Activated naive CD4-positive, alpha-beta T cell treated with anti-CD3 and anti-CD28 coated beads for 36 hours (primary cell): ENCODE results near the gene HMGCR. TPM values are rescaled to one million over a fixed set of nuclear protein-coding genes. Genes with fewer than 3 reads are reported as not detected.

Experiments
- CTCF ChIA-PET: fragments of 350-600 bp; sonication (Branson Sonifier 250); formaldehyde crosslinking; loops from one replicate; lab custom pipeline; 2021; ENCODE audit warnings: antibody characterized with exemption; lab: Charles Lee
- DNase-seq: peaks from one replicate; pipeline ENCODE4 v3.0.0-alpha.2; 2020
- H3K27ac Mint-ChIP-seq: one replicate; pipeline ENCODE4 v1.8.0; 2021; ENCODE audit warnings: mild to moderate bottlenecking, mixed read lengths
- H3K27me3 Mint-ChIP-seq: one replicate; pipeline ENCODE4 v1.8.0; 2021; ENCODE audit warnings: low read depth, mixed read lengths
- H3K36me3 Mint-ChIP-seq: one replicate; pipeline ENCODE4 v1.8.0; 2021; ENCODE audit warnings: low read depth, mixed read lengths
- H3K4me1 Mint-ChIP-seq: one replicate; pipeline ENCODE4 v1.8.0; 2021; ENCODE audit warnings: low read depth, mixed read lengths
- H3K4me3 Mint-ChIP-seq: one replicate; pipeline ENCODE4 v1.8.0; 2021; ENCODE audit warnings: mild to moderate bottlenecking, moderate library complexity, mixed read lengths
- H3K9me3 Mint-ChIP-seq: one replicate; pipeline ENCODE4 v1.8.0; 2021; ENCODE audit warnings: mixed read lengths
- intact Hi-C: fragments of 100-400 bp; cut with micrococcal nuclease; formaldehyde crosslinking; loops from one replicate; pipeline ENCODE4 v1.15.1; 2023
- total RNA-seq, 2 experiments: library from RNA; stranded (reverse); gene quantifications; one replicate each; pipeline ENCODE4 v1.2.3, GENCODE V29; 2021

The HMGCR gene
- total RNA-seq, 2 experiments from 2014 or later, result 61.7 to 67.5 TPM

GRCh38 chr5:75366787-75367186 is 29.8 kb downstream of the HMGCR start:
- H3K36me3 Mint-ChIP-seq, result no peaks in the 10 kb centered on the region
- peaks cover 6% of the 10 kb centered on the region for H3K4me1 Mint-ChIP-seq
- no peaks in the 10 kb centered on the region for H3K27me3 Mint-ChIP-seq
- no peak overlapping the region for H3K27ac Mint-ChIP-seq
- CTCF ChIA-PET, result interaction anchor here (1.0 to 1.3 kb wide), 2 partner anchors 25 to 314 kb away, joined by 3 to 4 read pairs; no protein-coding TSS in a partner anchor
- H3K4me3 Mint-ChIP-seq, result no peak overlapping the region
- intact Hi-C loops, result no loop called here
- H3K9me3 Mint-ChIP-seq, result no peaks in the 10 kb centered on the region
- no peak for DNase-seq

DNA sequence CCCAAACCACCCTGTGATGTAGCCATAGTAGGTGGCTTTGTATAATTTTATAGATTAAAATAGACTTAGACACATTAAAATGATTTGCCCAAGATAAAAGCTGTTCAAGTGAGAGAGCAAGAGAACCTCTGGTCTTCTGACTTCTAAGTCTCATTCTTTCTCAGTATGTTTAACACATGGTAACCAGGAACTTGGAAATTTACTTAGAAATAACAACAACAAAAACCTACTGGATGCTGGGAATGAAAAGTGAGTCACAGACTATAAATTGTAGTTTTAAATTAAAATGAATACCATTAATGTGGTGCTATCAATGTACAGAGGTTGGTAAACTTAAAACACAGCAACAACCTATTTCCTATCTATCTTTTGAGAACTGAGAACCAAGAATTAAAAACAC is 30.4 kb downstream of the HMGCR start:
- Mint-ChIP-seq H3K27me3 (no peaks in the 10 kb centered on the region), H3K4me1 (peaks cover 6% of the 10 kb centered on the region), H3K4me3 (no peak overlapping the region), H3K9me3 (no peaks in the 10 kb centered on the region), H3K27ac (no peak overlapping the region), H3K36me3 (no peaks in the 10 kb centered on the region)
- DNase-seq, result no peak
- CTCF ChIA-PET, result no interaction called here
- intact Hi-C loops, result no loop called here

- intact Hi-C loops, result no loop called here
- H3K36me3 Mint-ChIP-seq, result no peaks in the 10 kb centered on the region
- H3K27me3 Mint-ChIP-seq, result no peaks in the 10 kb centered on the region
- CTCF ChIA-PET, result interaction anchor here (0.7 kb wide), 1 partner anchor 13 kb away, joined by 3 read pairs; no protein-coding TSS in a partner anchor
- no peak overlapping the region for H3K27ac Mint-ChIP-seq
- no peaks in the 10 kb centered on the region for H3K9me3 Mint-ChIP-seq
- no peak overlapping the region for H3K4me3 Mint-ChIP-seq
- peaks cover 6% of the 10 kb centered on the region for H3K4me1 Mint-ChIP-seq
- no peak for DNase-seq
Observed at GRCh38 chr5:75368391-75368790, 31.4 kb downstream of the HMGCR start.

GRCh38 chr5:75373862-75374261 is 36.8 kb downstream of the HMGCR start:
- intact Hi-C loops, result no loop called here
- no peaks in the 10 kb centered on the region for H3K9me3 Mint-ChIP-seq
- no peaks in the 10 kb centered on the region for H3K27me3 Mint-ChIP-seq
- no peak overlapping the region for H3K27ac Mint-ChIP-seq
- H3K4me1 Mint-ChIP-seq, result no peaks in the 10 kb centered on the region
- peaks cover under 1% of the 10 kb centered on the region for H3K36me3 Mint-ChIP-seq
- no peak for DNase-seq
- CTCF ChIA-PET, result interaction anchor here (0.7 kb wide), 1 partner anchor 358 kb away, joined by 3 read pairs; no protein-coding TSS in a partner anchor
- H3K4me3 Mint-ChIP-seq, result no peak overlapping the region

DNA sequence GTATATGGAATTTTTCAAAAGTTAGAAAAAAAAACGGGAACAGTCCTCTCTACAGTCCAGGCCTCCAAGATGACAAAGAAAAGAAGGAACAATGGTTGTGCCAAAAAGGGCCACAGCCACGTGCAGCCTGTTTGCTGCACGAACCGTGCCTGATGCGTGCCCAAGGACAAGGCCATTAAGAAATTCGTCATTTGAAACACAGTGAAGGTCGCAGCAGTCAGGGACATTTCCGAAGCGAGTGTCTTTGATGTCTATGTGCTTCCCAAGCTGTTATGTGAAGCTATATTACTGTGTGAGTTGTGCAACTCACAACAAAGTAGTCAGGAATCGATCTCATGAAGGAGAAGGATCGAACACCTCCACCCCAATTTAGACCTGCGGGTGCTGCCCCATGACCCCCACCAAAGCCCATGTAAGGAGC is 37.4 kb downstream of the HMGCR start:
- H3K9me3 Mint-ChIP-seq, result no peaks in the 10 kb centered on the region
- no peak overlapping the region for H3K4me3 Mint-ChIP-seq
- intact Hi-C loops, result no loop called here
- no peaks in the 10 kb centered on the region for H3K4me1 Mint-ChIP-seq
- peaks cover 4% of the 10 kb centered on the region for H3K36me3 Mint-ChIP-seq
- H3K27me3 Mint-ChIP-seq, result no peaks in the 10 kb centered on the region
- DNase-seq, result no peak
- H3K27ac Mint-ChIP-seq, result no peak overlapping the region
- CTCF ChIA-PET, result interaction anchor here (0.7 kb wide), 1 partner anchor 358 kb away, joined by 3 read pairs; no protein-coding TSS in a partner anchor

DNA sequence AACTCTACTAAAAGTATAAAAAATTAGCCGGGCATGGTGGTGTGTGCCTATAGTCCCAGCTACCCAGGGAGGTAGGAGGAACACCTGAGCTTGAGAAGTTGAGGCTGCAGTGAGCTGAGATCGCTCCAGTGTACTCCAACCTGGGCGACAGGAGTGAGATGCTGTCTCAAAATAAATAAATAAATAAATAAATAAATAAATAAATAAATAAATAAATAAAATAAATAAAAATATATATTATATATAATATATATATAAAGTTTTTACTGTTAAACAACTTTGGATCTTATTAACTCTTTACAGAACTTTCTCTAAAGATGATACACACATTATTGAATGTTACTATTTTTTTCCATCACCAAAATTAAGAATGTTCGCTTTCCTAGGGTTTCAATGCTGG is 38.4 kb downstream of the HMGCR start:
- CTCF ChIA-PET, result interaction anchor here (0.6 kb wide), 1 partner anchor 11 kb away, joined by 4 read pairs; no protein-coding TSS in a partner anchor
- DNase-seq, result no peak
- intact Hi-C loops, result no loop called here

GRCh38 chr5:75380099-75380498 is 43.1 kb downstream of the HMGCR start:
- H3K9me3 Mint-ChIP-seq, result no peaks in the 10 kb centered on the region
- intact Hi-C loops, result no loop called here
- H3K4me1 Mint-ChIP-seq, result no peaks in the 10 kb centered on the region
- CTCF ChIA-PET, result no interaction called here
- no peak overlapping the region for H3K27ac Mint-ChIP-seq
- no peaks in the 10 kb centered on the region for H3K27me3 Mint-ChIP-seq
- peaks cover 11% of the 10 kb centered on the region for H3K36me3 Mint-ChIP-seq
- DNase-seq, result no peak
- no peak overlapping the region for H3K4me3 Mint-ChIP-seq

More for the DNA sequence above, 38.4 kb downstream of the HMGCR start:
- Mint-ChIP-seq H3K36me3 (peaks cover 4% of the 10 kb centered on the region), H3K27me3 (no peaks in the 10 kb centered on the region), H3K27ac (no peak overlapping the region), H3K4me1 (no peaks in the 10 kb centered on the region), H3K4me3 (no peak overlapping the region), H3K9me3 (no peaks in the 10 kb centered on the region)

DNA sequence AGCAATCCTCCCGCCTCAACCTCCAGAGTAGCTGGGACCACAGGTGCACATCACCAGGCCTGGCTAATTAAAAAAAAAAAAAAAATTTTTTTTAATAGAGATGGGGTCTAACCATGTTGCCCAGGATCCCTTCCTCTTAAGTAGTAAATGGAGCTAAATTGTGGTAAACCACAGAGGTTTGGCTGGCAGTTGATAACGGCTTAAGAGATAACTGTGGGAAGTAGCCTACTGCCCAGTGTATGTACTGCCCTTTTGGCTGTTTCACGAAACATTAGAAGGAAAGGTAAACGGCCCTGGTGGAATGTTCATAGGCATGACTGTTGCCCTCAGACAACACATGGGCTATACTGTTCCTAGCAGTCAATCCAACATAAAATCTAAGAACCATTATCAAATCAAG is 44.4 kb downstream of the HMGCR start:
- Mint-ChIP-seq H3K27ac (no peak overlapping the region), H3K27me3 (no peaks in the 10 kb centered on the region), H3K4me3 (no peak overlapping the region), H3K36me3 (peaks cover 11% of the 10 kb centered on the region), H3K4me1 (no peaks in the 10 kb centered on the region), H3K9me3 (no peaks in the 10 kb centered on the region)
- CTCF ChIA-PET, result no interaction called here
- DNase-seq, result no peak
- intact Hi-C loops, result no loop called here

GRCh38 chr5:75384218-75384617 is 47.2 kb downstream of the HMGCR start:
- H3K9me3 Mint-ChIP-seq, result no peaks in the 10 kb centered on the region
- H3K27me3 Mint-ChIP-seq, result no peaks in the 10 kb centered on the region
- peaks cover 15% of the 10 kb centered on the region for H3K36me3 Mint-ChIP-seq
- intact Hi-C loops, result no loop called here
- CTCF ChIA-PET, result no interaction called here
- no peak overlapping the region for H3K27ac Mint-ChIP-seq
- no peak for DNase-seq
- H3K4me3 Mint-ChIP-seq, result no peak overlapping the region
- H3K4me1 Mint-ChIP-seq, result peaks cover 3% of the 10 kb centered on the region

DNA sequence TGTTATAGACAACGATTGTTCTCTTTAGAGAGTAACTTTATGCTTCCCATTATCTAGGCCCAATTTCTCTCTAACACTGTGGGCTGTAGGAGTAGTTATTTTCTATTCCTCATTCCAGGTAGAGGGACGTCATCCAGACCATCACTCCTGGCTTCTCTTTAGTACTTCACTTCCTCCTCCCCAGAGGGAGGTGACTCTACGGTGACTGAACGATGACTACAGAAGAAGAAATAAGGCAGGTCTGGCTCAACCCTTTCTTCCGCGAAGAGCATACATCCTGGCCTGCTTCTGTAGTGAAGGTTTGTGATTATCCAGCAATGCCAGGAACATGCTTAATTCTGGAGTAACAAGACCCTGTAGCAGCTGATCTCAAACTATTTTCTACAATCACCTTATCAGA is 50.8 kb downstream of the HMGCR start:
- no peak for DNase-seq
- Mint-ChIP-seq H3K9me3 (no peaks in the 10 kb centered on the region), H3K4me1 (peaks cover 11% of the 10 kb centered on the region), H3K4me3 (no peak overlapping the region), H3K27me3 (no peaks in the 10 kb centered on the region), H3K36me3 (peaks cover 18% of the 10 kb centered on the region), H3K27ac (no peak overlapping the region)
- intact Hi-C loops, result loop anchor here (5.0 kb wide), 1 partner anchor 279 kb away; no protein-coding TSS in a partner anchor
- CTCF ChIA-PET, result interaction anchor here (0.6 kb wide), 1 partner anchor 405 kb away, joined by 3 read pairs; no protein-coding TSS in a partner anchor

DNA sequence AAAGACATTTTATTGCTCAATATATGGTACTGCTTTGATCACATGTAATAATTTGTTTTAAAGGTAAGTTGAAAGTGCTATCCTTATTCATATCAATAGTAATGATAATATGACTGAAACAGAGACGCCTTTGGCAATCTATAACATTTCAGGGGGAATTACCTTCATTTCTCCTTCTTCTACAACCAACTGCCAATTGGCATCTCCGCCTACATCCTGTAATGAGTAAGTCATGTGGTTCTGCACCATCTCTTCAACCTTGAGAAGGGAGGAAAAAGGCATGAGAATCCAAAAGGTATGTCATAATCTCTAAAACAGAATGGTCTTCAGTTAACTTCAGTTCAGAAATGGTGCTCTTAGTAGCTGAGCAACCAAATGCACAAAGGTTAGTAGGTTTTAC is 52.4 kb downstream of the HMGCR start:
- CTCF ChIA-PET, result no interaction called here
- peak; percentile 48 for DNase-seq
- H3K27ac Mint-ChIP-seq, result peak overlapping the region; percentile 6

GRCh38 chr5:75395277-75395676 is 58.3 kb downstream of the HMGCR start:
- no peak overlapping the region for H3K4me3 Mint-ChIP-seq
- no peaks in the 10 kb centered on the region for H3K27me3 Mint-ChIP-seq
- H3K27ac Mint-ChIP-seq, result no peak overlapping the region
- H3K36me3 Mint-ChIP-seq, result peaks cover 4% of the 10 kb centered on the region
- intact Hi-C loops, result no loop called here
- H3K4me1 Mint-ChIP-seq, result no peaks in the 10 kb centered on the region
- CTCF ChIA-PET, result no interaction called here
- no peak for DNase-seq
- H3K9me3 Mint-ChIP-seq, result no peaks in the 10 kb centered on the region

More for the DNA sequence above, 52.4 kb downstream of the HMGCR start:
- H3K4me1 Mint-ChIP-seq, result peaks cover 11% of the 10 kb centered on the region
- H3K4me3 Mint-ChIP-seq, result no peak overlapping the region
- H3K9me3 Mint-ChIP-seq, result no peaks in the 10 kb centered on the region
- H3K27me3 Mint-ChIP-seq, result no peaks in the 10 kb centered on the region
- intact Hi-C loops, result loop anchor here (1.0 to 5.0 kb wide), 6 partner anchors 64 to 328 kb away; partner anchors contain the start of genes CERT1, POC5 and POLK
- H3K36me3 Mint-ChIP-seq, result peaks cover 17% of the 10 kb centered on the region

- Mint-ChIP-seq H3K27ac (no peak overlapping the region), H3K9me3 (no peaks in the 10 kb centered on the region), H3K27me3 (no peaks in the 10 kb centered on the region), H3K4me1 (peaks cover 3% of the 10 kb centered on the region), H3K4me3 (no peak overlapping the region), H3K36me3 (peaks cover 1% of the 10 kb centered on the region)
- no peak for DNase-seq
- CTCF ChIA-PET, result interaction anchor here (0.6 kb wide), 1 partner anchor 47 kb away, joined by 3 read pairs; no protein-coding TSS in a partner anchor
- intact Hi-C loops, result no loop called here
Observed at GRCh38 chr5:75405296-75405695, 68.3 kb downstream of the HMGCR start.
